B cell (primary cell): Measurements from ENCODE around the gene SMTN.

Experiments used
- EZH2 ChIP-seq: IDR thresholded peaks from 2 replicates; pipeline ENCODE4 v1.6.1; 2012; ENCODE audit warnings: borderline replicate concordance, low read depth, mild to moderate bottlenecking, moderate library complexity, low read length; ENCODE audit not compliant: insufficient read depth, poor library complexity, severe bottlenecking
- TF ChIP-seq, protein P1 (sequence below): fragments of 200-600 bp; IDR thresholded peaks from one replicate; pipeline ENCODE4 v1.8.0; 2022; ENCODE audit warnings: antibody characterized with exemption, mild to moderate bottlenecking

DNA sequence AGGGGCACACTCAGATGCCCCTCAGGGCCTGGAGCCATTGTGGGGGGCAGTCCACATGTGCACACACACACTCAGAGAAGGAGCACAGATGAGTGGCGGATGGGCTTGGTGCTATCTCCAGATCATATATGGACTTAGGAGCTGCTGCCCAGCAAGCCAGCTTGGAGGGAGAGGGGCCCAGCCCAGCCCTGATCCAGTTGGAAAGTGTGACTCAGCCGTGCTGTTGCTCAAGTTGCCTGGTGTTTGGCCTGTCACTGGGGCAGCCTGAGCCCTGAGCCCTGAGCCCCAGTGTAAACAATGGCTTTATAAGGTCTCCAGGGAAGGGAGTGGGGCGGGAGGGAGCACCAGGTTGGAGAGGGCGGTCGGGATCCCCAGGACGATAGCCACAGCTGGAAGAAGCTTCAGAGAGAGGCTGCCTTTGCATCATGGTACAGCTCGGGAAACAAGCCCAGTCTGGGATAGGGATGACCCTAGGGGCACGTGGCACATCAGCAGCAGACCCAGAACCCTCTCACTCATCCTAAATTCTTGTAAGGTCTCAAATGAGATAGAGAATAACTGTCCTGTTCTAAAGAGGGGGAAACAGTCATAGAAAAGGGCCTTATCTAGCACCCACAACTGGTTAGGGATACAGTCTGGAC is 21.4 kb downstream of the SMTN start:
- TF ChIP-seq, protein P1, sequence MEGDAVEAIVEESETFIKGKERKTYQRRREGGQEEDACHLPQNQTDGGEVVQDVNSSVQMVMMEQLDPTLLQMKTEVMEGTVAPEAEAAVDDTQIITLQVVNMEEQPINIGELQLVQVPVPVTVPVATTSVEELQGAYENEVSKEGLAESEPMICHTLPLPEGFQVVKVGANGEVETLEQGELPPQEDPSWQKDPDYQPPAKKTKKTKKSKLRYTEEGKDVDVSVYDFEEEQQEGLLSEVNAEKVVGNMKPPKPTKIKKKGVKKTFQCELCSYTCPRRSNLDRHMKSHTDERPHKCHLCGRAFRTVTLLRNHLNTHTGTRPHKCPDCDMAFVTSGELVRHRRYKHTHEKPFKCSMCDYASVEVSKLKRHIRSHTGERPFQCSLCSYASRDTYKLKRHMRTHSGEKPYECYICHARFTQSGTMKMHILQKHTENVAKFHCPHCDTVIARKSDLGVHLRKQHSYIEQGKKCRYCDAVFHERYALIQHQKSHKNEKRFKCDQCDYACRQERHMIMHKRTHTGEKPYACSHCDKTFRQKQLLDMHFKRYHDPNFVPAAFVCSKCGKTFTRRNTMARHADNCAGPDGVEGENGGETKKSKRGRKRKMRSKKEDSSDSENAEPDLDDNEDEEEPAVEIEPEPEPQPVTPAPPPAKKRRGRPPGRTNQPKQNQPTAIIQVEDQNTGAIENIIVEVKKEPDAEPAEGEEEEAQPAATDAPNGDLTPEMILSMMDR, result no peak
- no peak for TF ChIP-seq EZH2
